Mesodermal cell (in vitro differentiated cells): Measurements from ENCODE around the gene TRAPPC1.
"Not testable (repeated sequence)": the region's sequence is repeated elsewhere in the genome, so short reads cannot be mapped to it uniquely, and the experiment has no call there.

Experiments used
- H3K27ac ChIP-seq: 2 replicates; pipeline ENCODE4 v1.7.0; 2013; ENCODE audit warnings: mild to moderate bottlenecking, low read depth, low read length, moderate library complexity; ENCODE audit not compliant: severe bottlenecking
- H3K36me3 ChIP-seq: 2 replicates; pipeline ENCODE4 v1.7.1; 2013; ENCODE audit warnings: mild to moderate bottlenecking, low read length, moderate library complexity; ENCODE audit not compliant: control insufficient read depth, insufficient read depth
- H3K4me1 ChIP-seq: one replicate; pipeline ENCODE4 v1.7.1; 2013; ENCODE audit warnings: mild to moderate bottlenecking, low read length; ENCODE audit not compliant: insufficient read depth, control insufficient read depth, poor library complexity, severe bottlenecking
- H3K4me3 ChIP-seq: 2 replicates; pipeline ENCODE4 v1.7.0; 2013; ENCODE audit warnings: low read length, control low read depth, mild to moderate bottlenecking; ENCODE audit not compliant: insufficient read depth, poor library complexity, severe bottlenecking; ENCODE audit errors: extremely low read depth
- H3K9me3 ChIP-seq: 2 replicates; pipeline ENCODE4 v1.7.1; 2013; ENCODE audit warnings: mild to moderate bottlenecking, low read length, moderate library complexity; ENCODE audit not compliant: control insufficient read depth
- WGBS, 2 experiments: methylation state at CpG; one replicate each; pipeline ENCODE4 v1.1.5; 2013; ENCODE audit warnings: missing lambda C conversion rate in 2 of 2; ENCODE audit not compliant: insufficient coverage in 2 of 2; 5-methylcytosine and 5-hydroxymethylcytosine counted together

The TRAPPC1 gene

GRCh38 chr17:7956228-7956965, 24.7 kb upstream of the TRAPPC1 start:
- 89 to 91% methylated on average over 5 to 6 of the region's 11 CpGs for WGBS, 2 experiments
- H3K4me3 ChIP-seq, result no peak overlapping the region
- H3K27ac ChIP-seq, result peak overlapping the region; percentile 66
- peaks cover 3% of the 10 kb centered on the region for H3K4me1 ChIP-seq
- H3K36me3 ChIP-seq, result no peaks in the 10 kb centered on the region
- H3K9me3 ChIP-seq, result no peaks in the 10 kb centered on the region

GRCh38 chr17:7955414-7956227, 23.9 kb upstream of the TRAPPC1 start:
- Histone ChIP-seq H3K4me1 (peaks cover 3% of the 10 kb centered on the region), H3K27ac (no peak overlapping the region), H3K36me3 (no peaks in the 10 kb centered on the region), H3K9me3 (no peaks in the 10 kb centered on the region), H3K4me3 (no peak overlapping the region)
- WGBS, 2 experiments, result 91 to 96% methylated on average over 9 of the region's 13 CpGs

DNA sequence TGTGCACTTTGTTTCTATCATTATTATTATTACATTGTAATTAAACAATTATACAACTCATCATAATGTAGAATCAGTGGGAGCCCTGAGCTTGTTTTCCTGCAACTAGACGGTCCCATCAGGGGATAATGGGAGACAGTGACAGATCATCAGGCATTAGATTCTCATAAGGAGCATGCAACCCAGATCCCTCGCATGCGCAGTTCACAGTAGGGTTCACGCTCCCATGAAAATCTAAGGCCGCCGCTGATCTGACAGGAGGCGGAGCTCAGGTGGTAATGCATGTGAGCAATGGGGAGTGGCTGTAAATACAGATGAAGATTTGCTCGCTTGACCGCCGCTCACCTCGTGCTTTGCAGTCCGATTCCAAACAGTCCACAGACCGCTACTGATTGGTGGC, 21.5 kb upstream of the TRAPPC1 start:
- H3K36me3 ChIP-seq, result peaks cover 17% of the 10 kb centered on the region
- not testable (repeated sequence) for H3K27ac ChIP-seq, H3K4me1 ChIP-seq, H3K9me3 ChIP-seq, H3K4me3 ChIP-seq
- WGBS, 2 experiments, result 97% methylated on average over 11 to 12 of the region's 13 CpGs

GRCh38 chr17:7951143-7951792, 19.5 kb upstream of the TRAPPC1 start:
- H3K27ac ChIP-seq, result no peak overlapping the region
- H3K4me3 ChIP-seq, result no peak overlapping the region
- no peaks in the 10 kb centered on the region for H3K9me3 ChIP-seq
- H3K4me1 ChIP-seq, result no peaks in the 10 kb centered on the region
- WGBS, 2 experiments, result 86 to 96% methylated on average over 2 of the region's 5 CpGs
- peaks cover 37% of the 10 kb centered on the region for H3K36me3 ChIP-seq

DNA sequence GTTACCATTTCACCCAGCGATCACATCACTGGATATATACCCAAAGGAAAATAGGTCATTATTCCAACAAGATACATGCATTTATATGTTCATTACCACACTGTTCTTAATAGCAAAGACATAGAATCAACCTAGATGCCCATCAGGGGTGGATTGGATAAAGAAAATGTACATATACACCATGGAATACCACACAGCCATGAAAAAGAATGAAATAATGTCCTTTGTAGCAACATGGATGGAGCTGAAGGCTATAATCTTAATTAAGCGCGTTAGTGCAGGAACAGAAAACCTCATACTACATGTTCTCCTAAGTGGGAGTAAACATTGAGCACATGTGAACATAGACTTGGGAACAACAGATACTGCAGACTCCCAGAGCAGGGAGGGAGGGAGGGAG, 18.8 kb upstream of the TRAPPC1 start:
- H3K4me1 ChIP-seq, result no peaks in the 10 kb centered on the region
- no peak overlapping the region for H3K27ac ChIP-seq
- H3K4me3 ChIP-seq, result no peak overlapping the region
- H3K9me3 ChIP-seq, result no peaks in the 10 kb centered on the region
- 100% methylated on average over 1 of the region's 3 CpGs; no CpG with 5 or more reads in 1 of the 2 experiments for WGBS, 2 experiments
- H3K36me3 ChIP-seq, result peaks cover 44% of the 10 kb centered on the region

DNA sequence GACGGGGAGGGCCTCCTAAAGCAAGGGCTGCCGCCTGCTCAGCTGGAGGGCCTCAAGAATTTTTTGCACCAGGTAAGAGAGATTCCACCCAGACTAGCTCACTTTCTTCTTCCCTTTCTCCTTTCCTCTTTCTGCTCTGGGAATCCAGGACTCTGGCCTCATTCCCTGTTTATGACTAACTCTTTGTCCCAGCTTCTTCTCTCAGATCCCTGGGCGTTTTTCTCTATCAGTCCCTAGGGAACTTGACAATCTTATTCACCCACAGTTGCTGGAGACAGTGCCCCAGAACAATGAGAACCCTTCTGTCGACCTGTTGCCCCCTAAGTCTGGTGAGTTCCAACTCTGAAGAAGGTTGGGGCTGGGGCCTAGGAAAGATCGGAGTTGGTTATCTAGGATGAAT, 15.9 kb upstream of the TRAPPC1 start:
- no peaks in the 10 kb centered on the region for H3K4me1 ChIP-seq
- no peaks in the 10 kb centered on the region for H3K9me3 ChIP-seq
- peaks cover 68% of the 10 kb centered on the region for H3K36me3 ChIP-seq
- H3K4me3 ChIP-seq, result no peak overlapping the region
- 86 to 92% methylated on average over 4 to 5 of the region's 5 CpGs for whole genome bisulfite sequencing, 2 experiments
- no peak overlapping the region for H3K27ac ChIP-seq

- WGBS, 2 experiments, result 90 to 93% methylated on average over 2 to 3 of the region's 5 CpGs
- Histone ChIP-seq H3K27ac (no peak overlapping the region), H3K4me3 (no peak overlapping the region), H3K4me1 (no peaks in the 10 kb centered on the region), H3K9me3 (no peaks in the 10 kb centered on the region), H3K36me3 (peaks cover 75% of the 10 kb centered on the region)
Observed at GRCh38 chr17:7946441-7946840, 14.7 kb upstream of the TRAPPC1 start.

DNA sequence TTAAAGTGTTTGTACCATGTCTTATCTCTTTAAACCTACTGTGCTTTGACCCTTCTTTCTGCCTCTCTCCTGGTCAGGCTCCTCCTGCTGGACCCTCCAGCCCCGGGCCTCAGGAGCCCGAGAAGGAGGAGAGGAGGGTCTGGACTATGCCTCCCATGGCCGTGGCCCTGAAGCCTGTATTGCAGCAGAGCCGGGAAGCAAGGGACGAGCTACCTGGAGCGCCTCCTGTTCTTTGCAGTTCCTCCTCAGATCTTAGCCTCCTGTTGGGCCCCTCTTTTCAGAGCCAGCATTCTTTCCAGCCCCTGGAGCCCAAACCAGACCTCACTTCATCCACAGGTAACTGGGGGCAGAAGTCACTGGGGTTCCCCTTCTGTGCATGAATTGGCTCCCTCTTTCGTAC, 13.9 kb upstream of the TRAPPC1 start:
- WGBS, 2 experiments, result 86 to 98% methylated on average over 6 of the region's 7 CpGs

GRCh38 chr17:7944326-7944725, 12.6 kb upstream of the TRAPPC1 start:
- Histone ChIP-seq H3K36me3 (peaks cover 90% of the 10 kb centered on the region), H3K9me3 (no peaks in the 10 kb centered on the region), H3K4me1 (no peaks in the 10 kb centered on the region), H3K4me3 (no peak overlapping the region), H3K27ac (no peak overlapping the region)
- WGBS, 2 experiments, result 100% methylated on average over 5 to 8 of the region's 9 CpGs

More for the DNA sequence above, 13.9 kb upstream of the TRAPPC1 start:
- no peaks in the 10 kb centered on the region for H3K4me1 ChIP-seq
- no peaks in the 10 kb centered on the region for H3K9me3 ChIP-seq
- no peak overlapping the region for H3K4me3 ChIP-seq
- H3K36me3 ChIP-seq, result peaks cover 83% of the 10 kb centered on the region
- no peak overlapping the region for H3K27ac ChIP-seq

- Histone ChIP-seq H3K4me3 (no peak overlapping the region), H3K9me3 (no peaks in the 10 kb centered on the region), H3K27ac (no peak overlapping the region), H3K4me1 (no peaks in the 10 kb centered on the region), H3K36me3 (peaks cover 90% of the 10 kb centered on the region)
- WGBS, 2 experiments, result 89 to 93% methylated on average over 11 to 12 of the region's 13 CpGs
Observed at GRCh38 chr17:7943291-7943690, 11.5 kb upstream of the TRAPPC1 start.
